ENCODE data around the gene RAD54L. TPM values are rescaled to one million over a fixed set of nuclear protein-coding genes. Genes with fewer than 3 reads are reported as not detected.

Gene RAD54L
- total RNA-seq, 3 donors from 2014 or later (not counting 1 experiment from before 2014, with no cell fraction given) = 1.8 to 2.3 (median 1.8) TPM

- no peak overlapping the region for H3K4me3 ChIP-seq (ENCODE audit: low read length)
- no peak overlapping the region for H3K27ac ChIP-seq (ENCODE audit: low read length)
- H3K36me3 ChIP-seq (ENCODE audit: control insufficient read depth, insufficient read depth, low read length) = no peaks in the 10 kb centered on the region
- H3K27me3 ChIP-seq (ENCODE audit: control insufficient read depth, insufficient read depth, low read length) = no peaks in the 10 kb centered on the region
- Mint-ChIP-seq H3K4me1 (peaks cover 7 to 17% of the 10 kb centered on the region in 2 donors), H3K9me3 (no peaks in the 10 kb centered on the region), H3K36me3 (no peaks in the 10 kb centered on the region), H3K27me3 (ENCODE audit: low read depth in 2 of 2) (peaks cover 6 to 7% of the 10 kb centered on the region in 2 donors), H3K4me3 (peak overlapping the region; percentile 57), H3K27ac (no peak overlapping the region)
- peaks cover 14% of the 10 kb centered on the region for H3K4me1 ChIP-seq (ENCODE audit: control insufficient read depth, insufficient read depth, low read length)
- WGBS (ENCODE audit: insufficient coverage) = 40% methylated on average over 14 of the region's 14 CpGs
- DNase-seq = no peak
- no peak for ATAC-seq
- no peak for TF ChIP-seq CTCF (IDR thresholded peaks at IDR 0.05)
- H3K9me3 ChIP-seq (ENCODE audit: control insufficient read depth, insufficient read depth, low read length) = no peaks in the 10 kb centered on the region
- intact Hi-C loops (cut with micrococcal nuclease) = no loop called here
Observed at GRCh38 chr1:46203738-46204405, 43.7 kb upstream of the RAD54L start.

DNA sequence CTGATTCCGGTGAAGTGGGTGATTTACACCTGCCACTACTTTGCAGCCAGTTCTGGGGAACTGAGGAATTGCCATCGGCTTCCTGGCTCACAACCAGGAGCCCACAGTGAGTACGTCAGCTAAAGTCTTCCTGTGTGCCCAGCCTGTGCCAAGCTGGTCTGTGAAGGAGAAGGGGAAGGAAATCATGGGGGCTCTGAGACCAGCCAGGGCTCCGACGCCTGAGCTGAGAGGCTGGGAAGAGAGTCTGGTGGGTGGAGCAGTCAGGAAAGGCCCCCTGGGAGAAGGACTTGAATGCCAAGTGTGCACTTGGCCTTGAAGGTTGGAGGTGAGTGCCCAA is 43.2 kb upstream of the RAD54L start:
- Histone ChIP-seq H3K36me3 (ENCODE audit: control insufficient read depth, insufficient read depth, low read length) (no peaks in the 10 kb centered on the region), H3K27ac (ENCODE audit: low read length) (no peak overlapping the region), H3K27me3 (ENCODE audit: control insufficient read depth, insufficient read depth, low read length) (no peaks in the 10 kb centered on the region), H3K4me1 (ENCODE audit: control insufficient read depth, insufficient read depth, low read length) (peaks cover 11% of the 10 kb centered on the region), H3K9me3 (ENCODE audit: control insufficient read depth, insufficient read depth, low read length) (no peaks in the 10 kb centered on the region), H3K4me3 (ENCODE audit: low read length) (no peak overlapping the region)
- DNase-seq = no peak
- ATAC-seq = no peak
- H3K27ac Mint-ChIP-seq = no peak overlapping the region
- no peak for TF ChIP-seq CTCF (IDR thresholded peaks at IDR 0.05)
- H3K4me1 Mint-ChIP-seq = peaks cover 7 to 17% of the 10 kb centered on the region in 2 donors
- H3K9me3 Mint-ChIP-seq = no peaks in the 10 kb centered on the region
- H3K36me3 Mint-ChIP-seq = no peaks in the 10 kb centered on the region
- intact Hi-C loops (cut with micrococcal nuclease) = no loop called here
- 68% methylated on average over 5 of the region's 5 CpGs for WGBS (ENCODE audit: insufficient coverage)
- peaks cover 6 to 7% of the 10 kb centered on the region in 2 donors for H3K27me3 Mint-ChIP-seq (ENCODE audit: low read depth in 2 of 2)
- H3K4me3 Mint-ChIP-seq = peak overlapping the region; percentile 57

GRCh38 chr1:46205141-46205540 is 42.4 kb upstream of the RAD54L start:
- H3K4me1 Mint-ChIP-seq = peaks cover 7 to 17% of the 10 kb centered on the region in 2 donors

More at GRCh38 chr1:46205141-46205540, 42.4 kb upstream of the RAD54L start:
- Histone ChIP-seq H3K4me1 (ENCODE audit: control insufficient read depth, insufficient read depth, low read length) (peaks cover 11% of the 10 kb centered on the region), H3K36me3 (ENCODE audit: control insufficient read depth, insufficient read depth, low read length) (no peaks in the 10 kb centered on the region), H3K27ac (ENCODE audit: low read length) (no peak overlapping the region), H3K4me3 (ENCODE audit: low read length) (no peak overlapping the region), H3K9me3 (ENCODE audit: control insufficient read depth, insufficient read depth, low read length) (no peaks in the 10 kb centered on the region), H3K27me3 (ENCODE audit: control insufficient read depth, insufficient read depth, low read length) (no peaks in the 10 kb centered on the region)
- TF ChIP-seq CTCF (IDR thresholded peaks at IDR 0.05) = no peak
- intact Hi-C loops (cut with micrococcal nuclease) = no loop called here
- H3K4me3 Mint-ChIP-seq = no peak overlapping the region
- 93% methylated on average over 3 of the region's 3 CpGs for WGBS (ENCODE audit: insufficient coverage)
- H3K9me3 Mint-ChIP-seq = no peaks in the 10 kb centered on the region
- no peak for DNase-seq
- peaks cover 6 to 7% of the 10 kb centered on the region in 2 donors for H3K27me3 Mint-ChIP-seq (ENCODE audit: low read depth in 2 of 2)
- H3K27ac Mint-ChIP-seq = no peak overlapping the region
- no peaks in the 10 kb centered on the region for H3K36me3 Mint-ChIP-seq
- no peak for ATAC-seq
